NCI-H2107 treated with DMSO at 0.1 percent for 48 hours (cell line): Measurements from ENCODE around the gene TBCD.
"Not testable (repeated sequence)": the region's sequence is repeated elsewhere in the genome, so short reads cannot be mapped to it uniquely, and the experiment has no call there.

Source experiments
- DNase-seq: peaks from one replicate; lab custom pipeline; 2025; ENCODE audit not compliant: unreplicated experiment; lab: John Stamatoyannopoulos, UW

The TBCD gene

DNA sequence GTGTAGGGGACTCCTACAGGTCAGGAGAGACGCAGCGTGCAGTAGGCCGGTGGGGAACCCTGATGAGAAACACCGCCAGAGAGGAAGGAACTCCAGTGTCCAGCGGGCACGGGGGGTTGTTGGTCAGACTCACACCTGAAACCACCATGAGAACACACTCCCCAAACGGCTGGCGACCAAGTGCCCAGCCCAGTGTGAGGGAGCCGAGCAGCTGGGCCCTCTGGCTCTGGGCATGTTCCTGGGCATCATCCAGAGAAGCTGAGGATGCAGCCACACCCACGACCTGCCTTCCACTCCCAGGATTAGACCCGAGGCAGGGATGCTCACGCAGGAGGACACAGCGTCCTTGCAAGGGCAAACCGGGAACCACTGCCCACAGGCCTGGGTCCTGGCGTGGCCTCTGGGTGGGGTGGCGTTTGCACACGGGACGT lies 196.2 kb downstream of the TBCD start:
- DNase-seq = no peak

DNA sequence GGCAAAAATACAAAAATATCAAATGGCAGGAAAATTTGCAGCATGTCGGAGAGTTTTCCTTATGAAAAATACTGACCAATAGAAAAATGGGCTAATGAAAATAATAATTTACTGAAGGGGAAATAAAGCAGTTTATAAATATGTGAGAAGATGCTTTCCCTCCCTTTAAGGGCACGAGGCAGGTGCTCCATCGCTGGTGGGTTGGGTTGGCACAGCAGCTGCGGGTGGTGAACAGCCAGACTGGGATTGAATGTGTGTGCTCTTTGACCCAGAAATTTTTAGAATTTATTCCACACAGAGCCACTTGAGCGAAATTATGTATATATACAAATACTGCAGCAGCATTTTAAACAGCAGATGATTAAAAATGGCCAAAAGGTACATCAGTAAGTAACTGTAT lies 197.1 kb downstream of the TBCD start:
- DNase-seq = no peak

DNA sequence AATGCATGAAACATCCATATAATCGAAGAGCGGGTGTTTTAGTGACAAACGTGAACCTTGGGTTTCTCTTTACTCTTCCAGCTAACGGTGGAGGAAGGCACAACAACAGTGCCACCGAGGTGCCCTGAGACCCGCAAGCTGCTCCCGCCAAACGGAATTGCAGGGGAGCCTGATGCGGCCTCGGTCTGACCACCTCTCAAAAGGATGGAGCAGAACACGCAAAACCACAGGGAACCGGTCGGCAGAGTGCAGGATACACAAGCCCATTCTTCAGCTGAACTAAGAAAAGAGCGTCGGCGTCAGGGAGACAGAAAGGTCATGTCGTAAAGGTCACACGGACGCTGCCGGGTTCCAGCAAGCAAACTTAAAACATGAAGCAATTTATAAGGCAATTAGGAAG lies 197.5 kb downstream of the TBCD start:
- DNase-seq = no peak

- no peak for DNase-seq
Observed at GRCh38 chr17:82949984-82950383, 198.1 kb downstream of the TBCD start.

- DNase-seq = no peak
Observed at GRCh38 chr17:82950525-82951102, 198.7 kb downstream of the TBCD start.

- DNase-seq = no peak
Observed at GRCh38 chr17:82952019-82952418, 200.2 kb downstream of the TBCD start.

- DNase-seq = not testable (repeated sequence)
Observed at GRCh38 chr17:82955106-82955505, 203.2 kb downstream of the TBCD start.

GRCh38 chr17:82955627-82956026 lies 203.8 kb downstream of the TBCD start:
- DNase-seq = not testable (repeated sequence)

DNA sequence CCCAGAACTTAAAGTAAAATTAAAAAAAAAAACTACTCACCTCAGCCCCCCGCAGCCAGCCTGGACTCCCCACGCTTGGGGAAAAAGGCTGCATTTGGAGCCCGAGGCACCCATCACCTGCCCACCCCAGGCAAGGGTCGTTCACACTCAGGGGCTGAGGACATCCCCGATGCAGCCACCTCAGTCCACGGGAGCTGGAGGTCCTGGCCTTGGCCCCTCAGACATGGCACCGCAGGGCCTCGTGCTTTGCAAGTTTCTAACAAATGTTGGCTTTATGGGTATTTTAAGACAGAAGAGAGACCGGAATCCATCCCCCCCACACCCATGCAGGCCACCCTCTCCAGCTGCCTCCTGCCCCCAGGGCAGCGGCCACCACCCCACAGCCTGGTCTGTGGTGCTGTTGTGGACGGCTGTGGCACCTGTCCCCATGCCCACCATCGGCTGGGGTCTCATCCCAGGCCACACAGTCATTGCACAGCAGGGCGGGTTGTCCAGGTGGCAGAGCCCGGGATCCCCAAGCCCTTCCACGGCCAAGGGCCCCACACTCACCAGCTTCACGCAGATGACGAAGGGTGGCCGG lies 204.4 kb downstream of the TBCD start:
- DNase-seq = no peak

GRCh38 chr17:82956726-82957468 lies 205.0 kb downstream of the TBCD start:
- no peak for DNase-seq

- DNase-seq = no peak
Observed at GRCh38 chr17:82957469-82957795, 205.6 kb downstream of the TBCD start.

GRCh38 chr17:82957961-82958561 lies 206.2 kb downstream of the TBCD start:
- DNase-seq = no peak

DNA sequence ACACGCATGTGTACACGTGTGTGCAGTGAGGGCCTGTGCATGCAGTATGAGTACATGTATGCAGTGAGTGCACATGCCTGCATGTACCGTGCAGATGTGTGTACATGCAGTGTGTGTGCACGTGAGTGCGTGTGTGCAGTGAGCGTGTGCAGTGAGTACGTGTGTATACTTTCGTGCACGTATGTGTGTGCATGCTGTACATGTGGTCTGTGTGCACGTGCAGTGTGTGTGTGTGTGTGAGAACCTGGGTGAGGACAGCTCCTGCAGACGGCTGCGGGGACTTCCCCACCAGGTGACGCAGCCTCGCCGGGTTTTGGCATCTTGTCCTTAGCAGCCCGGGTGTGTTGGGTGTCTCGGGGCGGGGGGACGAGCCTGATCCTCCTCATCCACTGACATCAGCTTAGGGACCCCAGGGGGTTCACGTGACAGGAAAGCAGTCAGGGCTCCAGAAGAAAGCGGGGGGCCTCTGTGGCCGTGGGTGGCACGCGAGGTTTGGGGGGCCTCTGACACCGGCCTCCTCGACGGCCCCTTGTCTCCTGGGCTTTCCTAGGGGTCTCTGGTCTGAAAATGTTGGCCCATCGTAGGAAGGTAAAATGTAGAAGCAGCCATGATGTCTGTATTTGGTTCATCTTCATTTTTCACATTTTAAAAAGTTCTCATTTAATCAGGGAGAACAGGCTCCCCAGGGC lies 207.5 kb downstream of the TBCD start:
- DNase-seq = no peak

DNA sequence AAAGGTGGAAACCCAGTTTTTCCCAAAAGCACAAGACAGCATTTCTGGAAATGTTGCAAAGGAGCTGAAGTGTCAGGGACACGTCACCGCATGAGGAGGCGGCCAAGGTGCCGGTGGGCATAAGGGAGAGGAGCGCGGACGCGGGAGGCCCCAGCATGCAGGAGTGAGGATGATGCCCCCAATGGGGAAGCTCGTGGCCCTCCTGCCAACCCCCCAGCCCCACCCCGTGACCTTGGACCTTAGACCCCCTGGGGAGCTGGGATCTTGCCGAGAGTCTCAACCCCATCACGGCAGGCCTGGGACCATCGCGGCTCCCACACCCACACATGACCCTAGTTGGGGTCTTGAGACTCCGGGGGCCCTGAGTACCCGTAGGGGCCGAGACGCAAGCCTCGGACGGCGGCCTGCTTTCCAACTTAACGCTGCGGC lies 208.1 kb downstream of the TBCD start:
- no peak for DNase-seq

DNA sequence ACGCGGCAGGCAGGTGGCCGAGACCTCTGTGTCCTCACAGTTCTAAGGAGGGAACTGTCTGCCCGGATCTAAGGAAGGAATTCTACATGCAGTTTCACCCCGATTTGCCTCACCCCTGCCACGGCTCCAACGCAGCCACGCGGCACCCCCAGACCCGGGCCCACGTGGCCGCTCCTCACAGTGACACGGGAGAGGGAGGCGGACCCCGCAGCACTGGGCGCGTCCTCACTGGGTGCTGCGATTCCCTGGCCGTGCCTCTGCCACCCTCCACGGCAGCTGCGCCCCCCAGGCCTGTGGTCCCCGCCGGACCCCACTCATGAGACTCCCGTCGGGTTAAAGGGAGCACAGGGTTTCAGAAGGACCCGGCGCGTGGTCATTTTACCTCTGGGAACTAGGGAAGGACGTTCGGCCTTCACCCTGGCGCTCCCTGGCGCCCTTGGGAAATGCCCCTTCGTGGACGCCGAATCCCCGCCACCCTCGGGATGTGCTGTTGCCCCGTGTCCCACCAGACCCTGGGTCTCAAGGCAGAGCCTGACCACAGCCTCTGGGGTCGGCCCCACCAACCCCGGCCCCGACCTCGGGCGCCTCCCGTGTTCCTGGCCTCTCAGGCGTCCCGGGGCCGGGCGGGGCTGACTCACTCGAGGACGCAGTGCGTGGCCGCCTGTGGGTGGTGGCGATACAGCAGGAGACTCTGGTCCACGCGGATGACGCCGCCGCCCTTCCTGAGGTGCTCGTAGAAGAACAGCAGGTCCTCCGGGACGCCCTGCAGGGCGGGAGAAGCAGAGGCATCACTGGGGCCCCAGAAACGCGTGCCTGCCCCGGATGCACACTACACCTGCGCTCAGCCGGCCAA lies 208.8 kb downstream of the TBCD start:
- no peak for DNase-seq

GRCh38 chr17:82961366-82962162 lies 209.7 kb downstream of the TBCD start:
- DNase-seq = no peak

DNA sequence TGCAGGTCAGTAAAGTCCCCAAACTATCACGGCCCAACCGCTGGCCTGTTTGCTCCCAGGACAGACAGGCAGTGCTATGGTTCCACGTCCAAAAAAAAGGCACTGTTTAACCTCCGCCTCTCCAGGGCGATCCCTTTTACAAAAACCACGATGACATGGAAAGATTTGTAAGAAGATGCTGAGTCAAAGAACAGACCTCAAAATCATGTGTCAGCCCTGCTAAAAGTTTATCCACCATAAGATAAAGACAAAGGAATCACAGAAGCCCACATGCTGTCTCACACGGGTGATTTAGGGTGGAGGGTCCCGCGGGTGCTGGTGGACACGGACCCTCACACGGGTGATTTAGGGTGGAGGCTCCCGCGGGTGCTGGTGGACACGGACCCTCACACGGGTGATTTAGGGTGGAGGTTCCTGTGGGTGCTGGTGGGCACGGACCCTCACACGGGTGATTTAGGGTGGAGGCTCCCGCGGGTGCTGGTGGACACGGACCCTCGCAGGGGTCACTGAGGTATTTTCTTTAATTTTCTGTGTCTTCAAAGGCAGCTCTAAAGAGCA lies 210.4 kb downstream of the TBCD start:
- DNase-seq = no peak

DNA sequence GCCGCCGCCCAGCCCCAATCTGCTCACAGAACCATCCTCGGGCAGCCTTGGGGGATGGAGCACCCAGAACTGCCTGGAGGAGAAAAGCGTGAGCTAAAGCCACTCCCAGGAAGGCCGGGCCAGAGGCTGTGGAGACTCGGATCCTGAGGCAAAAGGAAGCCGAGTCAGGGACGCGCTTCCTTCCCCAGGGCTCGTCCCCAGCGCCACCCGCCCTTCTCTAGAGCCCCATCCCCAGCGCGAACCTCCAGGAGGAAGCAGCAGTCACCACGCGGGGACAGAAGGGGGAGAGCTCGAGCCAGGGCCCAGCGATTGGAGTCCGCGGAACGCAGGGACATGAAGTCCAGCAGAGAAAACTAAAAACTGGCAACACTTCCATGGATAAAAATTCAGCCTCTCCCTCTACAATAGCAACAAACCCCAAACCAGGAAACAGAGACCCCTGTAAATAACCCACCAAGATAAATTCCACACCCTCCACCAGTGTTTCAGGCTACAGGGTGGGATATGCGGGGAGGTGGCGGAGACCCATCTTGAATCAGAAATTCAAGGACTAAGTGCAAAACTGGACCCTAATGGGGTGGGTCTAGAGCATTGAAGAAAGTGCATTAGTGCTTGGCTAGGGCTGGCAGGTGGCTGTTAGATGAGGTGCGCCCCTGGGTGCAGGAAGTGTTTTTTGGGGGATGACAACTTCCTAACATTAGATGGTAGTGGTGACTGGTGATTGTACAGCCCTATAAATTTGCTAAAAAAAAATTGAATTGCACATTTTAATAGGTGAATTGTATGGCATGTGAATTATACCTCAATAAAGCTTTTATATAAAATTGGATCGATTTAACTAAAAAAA lies 211.5 kb downstream of the TBCD start:
- peak; percentile 35 for DNase-seq

DNA sequence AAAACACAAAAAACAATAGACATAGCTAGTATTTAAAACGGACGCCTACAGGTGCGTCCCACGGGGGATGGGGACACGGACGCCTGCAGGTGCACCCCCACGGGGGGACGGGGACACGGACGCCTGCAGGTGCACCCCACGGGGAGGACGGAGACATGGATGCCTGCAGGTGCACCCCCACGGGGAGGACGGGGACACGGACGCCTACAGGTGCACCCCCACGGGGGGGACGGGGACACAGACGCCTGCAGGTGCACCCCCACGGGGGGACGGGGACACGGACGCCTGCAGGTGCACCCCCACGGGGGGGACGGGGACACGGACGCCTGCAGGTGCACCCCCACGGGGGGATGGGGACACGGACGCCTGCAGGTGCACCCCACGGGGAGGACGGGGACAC lies 212.6 kb downstream of the TBCD start:
- not testable (repeated sequence) for DNase-seq
